ENCODE results near the gene RNF212. TPM values are rescaled to one million over a fixed set of nuclear protein-coding genes. Genes with fewer than 3 reads are reported as not detected.

The RNF212 gene
- total and polyA plus RNA-seq, 10 of the 15 experiments (the other 5 are each of a cell fraction or from before 2014, with no cell fraction given) = not detected

- no peaks in the 10 kb centered on the region for H4K20me1 ChIP-seq (ENCODE audit: control insufficient read depth, insufficient read depth)
- TF ChIP-seq IRF4 (IDR thresholded peaks at IDR 0.05; ENCODE audit: low read depth, low read length) (no peak), NR2C2 (IDR thresholded peaks at IDR 0.05; ENCODE audit: borderline replicate concordance, control insufficient read depth, insufficient read length, low read depth) (no peak), ATF7 (IDR thresholded peaks at IDR 0.05; ENCODE audit: low read depth) (no peak), IKZF1 (conservative IDR thresholded peaks at IDR 0.05) (no peak), RB1 (IDR thresholded peaks at IDR 0.05; ENCODE audit: borderline replicate concordance) (no peak), SMAD5 (IDR thresholded peaks at IDR 0.05; ENCODE audit: low read depth) (no peak), ZZZ3 (IDR thresholded peaks at IDR 0.05; ENCODE audit: control insufficient read depth, insufficient read length, low read depth) (no peak), IRF3 (IDR thresholded peaks at IDR 0.05) (no peak), EP300 (IDR thresholded peaks at IDR 0.05; ENCODE audit: borderline replicate concordance in 1 of 2, control insufficient read depth in 1 of 2, low read depth in 2 of 2, low read length in 2 of 2) (no peak), RBBP5 (conservative IDR thresholded peaks at IDR 0.05) (no peak), EGR1 (IDR thresholded peaks at IDR 0.05; ENCODE audit: borderline replicate concordance in 1 of 2, low read depth in 2 of 2, low read length in 2 of 2) (no peak)
- TF ChIP-seq, protein P1, sequence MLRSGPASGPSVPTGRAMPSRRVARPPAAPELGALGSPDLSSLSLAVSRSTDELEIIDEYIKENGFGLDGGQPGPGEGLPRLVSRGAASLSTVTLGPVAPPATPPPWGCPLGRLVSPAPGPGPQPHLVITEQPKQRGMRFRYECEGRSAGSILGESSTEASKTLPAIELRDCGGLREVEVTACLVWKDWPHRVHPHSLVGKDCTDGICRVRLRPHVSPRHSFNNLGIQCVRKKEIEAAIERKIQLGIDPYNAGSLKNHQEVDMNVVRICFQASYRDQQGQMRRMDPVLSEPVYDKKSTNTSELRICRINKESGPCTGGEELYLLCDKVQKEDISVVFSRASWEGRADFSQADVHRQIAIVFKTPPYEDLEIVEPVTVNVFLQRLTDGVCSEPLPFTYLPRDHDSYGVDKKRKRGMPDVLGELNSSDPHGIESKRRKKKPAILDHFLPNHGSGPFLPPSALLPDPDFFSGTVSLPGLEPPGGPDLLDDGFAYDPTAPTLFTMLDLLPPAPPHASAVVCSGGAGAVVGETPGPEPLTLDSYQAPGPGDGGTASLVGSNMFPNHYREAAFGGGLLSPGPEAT (IDR thresholded peaks at IDR 0.05; ENCODE audit: low read depth) = no peak
- peak overlapping the region; percentile 85 for H2AFZ ChIP-seq (ENCODE audit: control insufficient read depth, low read depth, low read length)
- in situ Hi-C loops (cut with MboI) (no loop called here), intact Hi-C loops (cut with micrococcal nuclease; ENCODE audit: unreplicated experiment) (no loop called here)
- 87% methylated on average over 2 of the region's 2 CpGs for WGBS (ENCODE audit: insufficient coverage, insufficient replicate concordance, low lambda C conversion rate, missing lambda C conversion rate)
- no peak overlapping the region for H3K4me3 ChIP-seq
- FAIRE-seq = no peak
- H3K36me3 ChIP-seq (ENCODE audit: control insufficient read depth in 2 of 2, insufficient read depth in 2 of 2, low read length in 1 of 2) = no peaks in the 10 kb centered on the region
- no peaks in the 10 kb centered on the region; the same call in 1 of the 3 replicates for H3K9me3 ChIP-seq (replicated peaks; ENCODE audit: control insufficient read depth, insufficient read depth, low read length)
- no peak overlapping the region for H3K9ac ChIP-seq (ENCODE audit: control insufficient read depth, insufficient read depth, low read length)
- CTCF ChIA-PET = interaction anchor here (0.6 to 2.0 kb wide), 6 partner anchors 21 to 208 kb away, joined by 3 to 17 read pairs (median 4); partner anchors contain the start of genes MAEA and UVSSA
- POLR2A ChIA-PET = interaction anchor here (0.5 to 0.9 kb wide), 2 partner anchors 117 to 209 kb away, joined by 3 to 4 read pairs; partner anchors contain the start of gene UVSSA
- no peaks in the 10 kb centered on the region for H3K27me3 ChIP-seq (replicated peaks in 1 of 2; ENCODE audit: control insufficient read depth in 2 of 2, insufficient read depth in 2 of 2, low read length in 1 of 2)
- RAD21 ChIA-PET (ENCODE audit: unreplicated experiment) = interaction anchor here (0.9 to 1.5 kb wide), 5 partner anchors 25 to 215 kb away, joined by 3 to 13 read pairs (median 4); partner anchors contain the start of genes CTBP1 and UVSSA
- SMC1A ChIA-PET (ENCODE audit: uncharacterized antibody, unreplicated experiment) = interaction anchor here (0.9 to 2.9 kb wide), 12 partner anchors 11 to 250 kb away, joined by 3 to 17 read pairs (median 4); no protein-coding TSS in a partner anchor
- BruUV-seq (replicated peaks) = no TSS peak
- peak overlapping the region; percentile 31; the same call in 1 of the 2 replicates for H3K4me2 ChIP-seq (ENCODE audit: control insufficient read depth, insufficient read depth)
- no peak for DNase-seq (ENCODE audit: low read depth, low spot score)
- no peaks in the 10 kb centered on the region; the same call in none of the 2 replicates for H3K4me1 ChIP-seq (ENCODE audit: control insufficient read depth, insufficient read depth, low read length)
- no peaks in the 10 kb centered on the region for H3K79me2 ChIP-seq (ENCODE audit: control insufficient read depth, insufficient read depth, low read length)
- no peak for ATAC-seq
- no peak overlapping the region for H3K27ac ChIP-seq (ENCODE audit: control insufficient read depth, insufficient read depth)
Observed at GRCh38 chr4:1137850-1138249, 24.5 kb upstream of the RNF212 start.

Measured in GM12878 (cell line).